HG03442 (cell line): ENCODE measurements around the gene EIF2S1.

ENCODE experiments used
- ATAC-seq: cut with Tn5 transposase; IDR thresholded peaks from one replicate; pipeline ENCODE4 v1.9.1; 2021; ENCODE audit warnings: mild to moderate bottlenecking, moderate library complexity; ENCODE audit not compliant: unreplicated experiment

EIF2S1 gene

GRCh38 chr14:67432050-67432564, 72.0 kb downstream of the EIF2S1 start:
- no peak for ATAC-seq

GRCh38 chr14:67435603-67436002, 75.5 kb downstream of the EIF2S1 start:
- no peak for ATAC-seq
